Non-pigmented ciliary epithelial cell (primary cell): ENCODE measurements around the gene RPS6KA5.
"Not testable (repeated sequence)": the region's sequence is repeated elsewhere in the genome, so short reads cannot be mapped to it uniquely, and the experiment has no call there.

Source experiments
- DNase-seq: peaks from one replicate; pipeline ENCODE4 v3.0.0-alpha.2; 2010; ENCODE audit warnings: low read depth

RPS6KA5 gene

GRCh38 chr14:91065266-91065665 lies 4.8 kb upstream of the RPS6KA5 start:
- no peak for DNase-seq

GRCh38 chr14:91063119-91063518 lies 2.7 kb upstream of the RPS6KA5 start:
- DNase-seq: no peak

GRCh38 chr14:91062600-91062999 lies 2.2 kb upstream of the RPS6KA5 start:
- DNase-seq: no peak

GRCh38 chr14:91061056-91061887 lies 831 bp upstream of the RPS6KA5 start:
- DNase-seq: no peak

GRCh38 chr14:91059576-91060350 lies 678 bp downstream of the RPS6KA5 start:
- DNase-seq: no peak

GRCh38 chr14:91058042-91058581 lies 2.3 kb downstream of the RPS6KA5 start:
- DNase-seq: no peak

GRCh38 chr14:91056361-91056760 lies 4.1 kb downstream of the RPS6KA5 start:
- no peak for DNase-seq

- DNase-seq: no peak
Measured at GRCh38 chr14:91055016-91055415, 5.4 kb downstream of the RPS6KA5 start.

GRCh38 chr14:91048676-91049075 lies 11.8 kb downstream of the RPS6KA5 start:
- DNase-seq: no peak

GRCh38 chr14:91048265-91048664 lies 12.2 kb downstream of the RPS6KA5 start:
- no peak for DNase-seq

GRCh38 chr14:91047174-91047753 lies 13.2 kb downstream of the RPS6KA5 start:
- no peak for DNase-seq

- no peak for DNase-seq
Measured at GRCh38 chr14:91046488-91047072, 13.9 kb downstream of the RPS6KA5 start.

- no peak for DNase-seq
Measured at GRCh38 chr14:91041450-91041849, 19.0 kb downstream of the RPS6KA5 start.

GRCh38 chr14:91040545-91040944 lies 19.9 kb downstream of the RPS6KA5 start:
- DNase-seq: no peak

- no peak for DNase-seq
Measured at GRCh38 chr14:91038439-91038838, 22.0 kb downstream of the RPS6KA5 start.

- no peak for DNase-seq
Measured at GRCh38 chr14:91036741-91037469, 23.5 kb downstream of the RPS6KA5 start.

- no peak for DNase-seq
Measured at GRCh38 chr14:91035855-91036254, 24.6 kb downstream of the RPS6KA5 start.

GRCh38 chr14:91034379-91034778 lies 26.1 kb downstream of the RPS6KA5 start:
- DNase-seq: not testable (repeated sequence)

GRCh38 chr14:91032248-91032647 lies 28.2 kb downstream of the RPS6KA5 start:
- no peak for DNase-seq

- no peak for DNase-seq
Measured at GRCh38 chr14:91031666-91032065, 28.8 kb downstream of the RPS6KA5 start.

GRCh38 chr14:91029456-91030217 lies 30.8 kb downstream of the RPS6KA5 start:
- DNase-seq: no peak
